IMR-90 (cell line): ENCODE data around the gene NELL1. TPM values are rescaled to one million over a fixed set of nuclear protein-coding genes. Genes with fewer than 3 reads are reported as not detected.

Experiments
- ATAC-seq: fragments of 200-7000 bp; cut with Tn5 transposase; 2 replicates; pipeline ENCODE4 v1.9.1; 2020; ENCODE audit warnings: low read depth, mild to moderate bottlenecking, moderate library complexity
- BruUV-seq: library from RNA; stranded (reverse); fragments of 400-500 nt; replicated peaks from 2 replicates; lab custom pipeline; 2021; lab: Mats Ljungman, UMichigan
- CTCF ChIA-PET: fragments of 300-600 bp; formaldehyde crosslinking; extraction: SDS; loops from one replicate; lab custom pipeline; 2021; ENCODE audit warnings: antibody characterized with exemption; lab: Yijun Ruan, JAX
- POLR2A ChIA-PET: fragments of 300-600 bp; sonication (Branson Sonifier 250); formaldehyde crosslinking; loops from one replicate; lab custom pipeline; 2022; ENCODE audit warnings: antibody characterized with exemption; ENCODE audit not compliant: unreplicated experiment; lab: Charles Lee
- DNase-seq: peaks from one replicate; pipeline ENCODE4 v3.0.0; 2013
- H2AFZ ChIP-seq: replicated peaks from 2 replicates; pipeline ENCODE3; 2013; ENCODE audit warnings: low read length, mild to moderate bottlenecking; ENCODE audit not compliant: poor library complexity
- H2AK5ac ChIP-seq: 2 replicates; pipeline ENCODE4 v1.6.1; 2013; ENCODE audit warnings: low read depth, low read length, inconsistent platforms
- H2AK9ac ChIP-seq: replicated peaks from 2 replicates; pipeline ENCODE3; 2013; ENCODE audit warnings: mild to moderate bottlenecking, low read depth, low read length, moderate library complexity; ENCODE audit not compliant: poor library complexity
- H2BK120ac ChIP-seq: 2 replicates; pipeline ENCODE4 v1.6.1; 2013; ENCODE audit warnings: low read depth, low read length, inconsistent platforms
- H2BK15ac ChIP-seq: 3 replicates; pipeline ENCODE4 v1.6.1; 2013; ENCODE audit warnings: low read depth, low read length, inconsistent platforms
- H2BK20ac ChIP-seq: 2 replicates; pipeline ENCODE4 v1.6.1; 2013; ENCODE audit warnings: low read depth, mild to moderate bottlenecking, inconsistent platforms, low read length, moderate library complexity
- H2BK5ac ChIP-seq: 2 replicates; pipeline ENCODE4 v1.6.1; 2013; ENCODE audit warnings: mild to moderate bottlenecking, low read depth, low read length, inconsistent platforms; ENCODE audit not compliant: poor library complexity, severe bottlenecking
- H3K14ac ChIP-seq: replicated peaks from 2 replicates; pipeline ENCODE4 v1.6.1; 2013; ENCODE audit warnings: low read depth, low read length, inconsistent platforms
- H3K18ac ChIP-seq: 2 replicates; pipeline ENCODE4 v1.6.1; 2013; ENCODE audit warnings: low read depth, low read length, control low read depth
- H3K23ac ChIP-seq: 2 replicates; pipeline ENCODE4 v1.6.1; 2013; ENCODE audit warnings: low read depth, low read length, inconsistent platforms
- H3K27ac ChIP-seq: 2 replicates; pipeline ENCODE4 v1.5.1; 2013; ENCODE audit warnings: mild to moderate bottlenecking, control low read depth, low read length; ENCODE audit not compliant: insufficient read depth
- H3K27me3 ChIP-seq: 2 replicates; pipeline ENCODE4 v1.6.1; 2013; ENCODE audit warnings: low read length; ENCODE audit not compliant: control insufficient read depth, insufficient read depth
- H3K36me3 ChIP-seq: 2 replicates; pipeline ENCODE4 v1.6.1; 2013; ENCODE audit warnings: low read length, mixed read lengths; ENCODE audit not compliant: control insufficient read depth, insufficient read depth
- H3K4ac ChIP-seq: 2 replicates; pipeline ENCODE4 v1.6.1; 2013; ENCODE audit warnings: low read depth, low read length, inconsistent platforms
- H3K4me1 ChIP-seq: 2 replicates; pipeline ENCODE4 v1.6.1; 2013; ENCODE audit warnings: low read length, mixed read lengths; ENCODE audit not compliant: control insufficient read depth, insufficient read depth
- H3K4me2 ChIP-seq: 2 replicates; pipeline ENCODE4 v1.6.1; 2013; ENCODE audit warnings: low read depth, mild to moderate bottlenecking, control low read depth, low read length, moderate library complexity
- H3K4me3 ChIP-seq: 2 replicates; pipeline ENCODE4 v1.5.1; 2013; ENCODE audit warnings: low read depth, mild to moderate bottlenecking, control low read depth, low read length, moderate library complexity; ENCODE audit not compliant: insufficient read depth
- H3K56ac ChIP-seq: 2 replicates; pipeline ENCODE4 v1.6.1; 2013; ENCODE audit warnings: low read length, inconsistent platforms; ENCODE audit not compliant: insufficient read depth; ENCODE audit errors: extremely low read depth
- H3K79me1 ChIP-seq, 2 experiments: 2 replicates each; pipeline ENCODE4 v1.6.1; 2013; ENCODE audit warnings: low read length in 2 of 2, inconsistent platforms in 1 of 2, low read depth in 1 of 2
- H3K9ac ChIP-seq: 2 replicates; pipeline ENCODE4 v1.6.1; 2013; ENCODE audit warnings: low read depth, low read length, control low read depth
- H3K9me1 ChIP-seq: 2 replicates; pipeline ENCODE4 v1.6.1; 2013; ENCODE audit warnings: low read length, inconsistent platforms; ENCODE audit not compliant: insufficient read depth
- H3K9me3 ChIP-seq: 2 replicates; pipeline ENCODE4 v1.6.1; 2013; ENCODE audit warnings: low read length; ENCODE audit not compliant: control insufficient read depth, insufficient read depth
- H4K20me1 ChIP-seq: 2 replicates; pipeline ENCODE4 v1.6.1; 2013; ENCODE audit warnings: low read length, inconsistent platforms; ENCODE audit not compliant: insufficient read depth
- H4K5ac ChIP-seq: 2 replicates; pipeline ENCODE4 v1.6.1; 2013; ENCODE audit warnings: mild to moderate bottlenecking, low read depth, low read length, control low read depth
- H4K8ac ChIP-seq, 2 experiments: 2 replicates each; pipeline ENCODE4 v1.6.1; 2013; ENCODE audit warnings: low read depth in 2 of 2, low read length in 2 of 2, control low read depth in 1 of 2, inconsistent platforms in 1 of 2
- H4K91ac ChIP-seq: 2 replicates; pipeline ENCODE4 v1.6.1; 2013; ENCODE audit warnings: low read depth, low read length, inconsistent platforms; ENCODE audit not compliant: insufficient read depth
- BHLHE40 ChIP-seq: fragments of 150-350 bp; IDR thresholded peaks from 2 replicates; pipeline ENCODE4 v1.6.1; 2016; ENCODE audit warnings: mild to moderate bottlenecking, low read depth, low read length
- ELK1 ChIP-seq: fragments of 150-350 bp; IDR thresholded peaks from 2 replicates; pipeline ENCODE4 v1.6.1; 2016; ENCODE audit warnings: low read depth, mild to moderate bottlenecking, low read length, moderate library complexity, borderline replicate concordance
- MAFK ChIP-seq: IDR thresholded peaks from 2 replicates; pipeline ENCODE4 v1.6.1; 2012; ENCODE audit warnings: low read depth, low read length, improper control_type of control experiment
- MXI1 ChIP-seq: IDR thresholded peaks from 2 replicates; pipeline ENCODE4 v1.6.1; 2012; ENCODE audit warnings: low read depth, mild to moderate bottlenecking, low read length, moderate library complexity, borderline replicate concordance
- NFE2L2 ChIP-seq: fragments of 150-350 bp; IDR thresholded peaks from 2 replicates; pipeline ENCODE4 v1.6.1; 2016; ENCODE audit warnings: low read depth, mild to moderate bottlenecking, low read length
- POLR2A ChIP-seq: IDR thresholded peaks from 2 replicates; pipeline ENCODE4 v1.6.1; 2012; ENCODE audit warnings: mild to moderate bottlenecking, low read depth, low read length
- RCOR1 ChIP-seq: IDR thresholded peaks from 2 replicates; pipeline ENCODE4 v1.6.1; 2012; ENCODE audit warnings: mild to moderate bottlenecking, low read length, improper control_type of control experiment; ENCODE audit not compliant: insufficient replicate concordance
- USF2 ChIP-seq: fragments of 150-350 bp; IDR thresholded peaks from 2 replicates; pipeline ENCODE4 v1.6.1; 2017; ENCODE audit warnings: mild to moderate bottlenecking, antibody characterized with exemption, low read length, low read depth
- WGBS, 2 experiments: methylation state at CpG; one replicate each; pipeline versions ENCODE4 v1.1.5 to v1.1.7; 2013; ENCODE audit warnings: missing lambda C conversion rate in 2 of 2; ENCODE audit not compliant: insufficient read length in 1 of 2; ENCODE audit errors: extremely low coverage in 2 of 2; 5-methylcytosine and 5-hydroxymethylcytosine counted together
- dilution Hi-C: fragments of 300-500 bp; cut with HindIII; formaldehyde crosslinking; loops from one replicate; pipeline ENCODE4 v1.14.3; 2018; ENCODE audit warnings: low sequenced_read_pairs; ENCODE audit not compliant: unreplicated experiment
- in situ Hi-C: fragments of 300-500 bp; cut with MboI; formaldehyde crosslinking; loops from 3 replicates; pipeline ENCODE4 v1.14.3; 2019; ENCODE audit warnings: low sequenced_read_pairs, inconsistent platforms, mixed read lengths
- intact Hi-C: fragments of 100-400 bp; cut with micrococcal nuclease; formaldehyde crosslinking; loops from 2 replicates; pipeline ENCODE4 v1.10.0; 2022
- polyA plus RNA-seq, 3 experiments: library from polyadenylated mRNA; depleted of rRNA; stranded (reverse); fragments of >200 nt; gene quantifications; 2 replicates each; pipeline ENCODE4 v1.2.3, GENCODE V29; 2012; ENCODE audit warnings: low replicate concordance in 1 of 3
- total RNA-seq: library from RNA; depleted of rRNA; stranded (reverse); fragments of >200 nt; gene quantifications from 2 replicates; pipeline ENCODE4 v1.2.3, GENCODE V29; 2012

NELL1 gene
- total and polyA plus RNA-seq, 2 of the 4 experiments (the other 2 are of a cell fraction), result not detected

- dilution Hi-C loops (no loop called here), in situ Hi-C loops (no loop called here), intact Hi-C loops (no loop called here)
- H4K8ac ChIP-seq, result no peak overlapping the region
- H3K79me1 ChIP-seq, result no peaks in the 10 kb centered on the region
- no peak overlapping the region for H2BK15ac ChIP-seq
- H3K4me3 ChIP-seq, result no peak overlapping the region
- no peak overlapping the region for H3K18ac ChIP-seq
- H4K5ac ChIP-seq, result no peak overlapping the region
- no peak overlapping the region for H2BK20ac ChIP-seq
- H3K9ac ChIP-seq, result no peak overlapping the region
- H2BK120ac ChIP-seq, result no peak overlapping the region
- H3K56ac ChIP-seq, result no peak overlapping the region
- no peaks in the 10 kb centered on the region for H3K4me1 ChIP-seq
- H2BK5ac ChIP-seq, result no peak overlapping the region
- no TSS peak for BruUV-seq
- H3K27ac ChIP-seq, result no peak overlapping the region
- no peaks in the 10 kb centered on the region for H3K36me3 ChIP-seq
- no peak overlapping the region for H4K91ac ChIP-seq
- no peak overlapping the region for H3K4me2 ChIP-seq
- no peaks in the 10 kb centered on the region for H3K9me1 ChIP-seq
- H3K14ac ChIP-seq, result no peak overlapping the region
- H2AK5ac ChIP-seq, result no peak overlapping the region
- DNase-seq, result no peak
- ATAC-seq, result no peak
- H2AFZ ChIP-seq, result no peak overlapping the region
- no peak overlapping the region for H3K4ac ChIP-seq
- no peaks in the 10 kb centered on the region for H3K9me3 ChIP-seq
- no peaks in the 10 kb centered on the region for H3K27me3 ChIP-seq
- no peak overlapping the region for H2AK9ac ChIP-seq
- CTCF ChIA-PET, result no interaction called here
- no peak for TF ChIP-seq MXI1
- no peak for TF ChIP-seq MAFK
- TF ChIP-seq ELK1, result no peak
- TF ChIP-seq USF2, result no peak
- no peak for TF ChIP-seq BHLHE40
- TF ChIP-seq NFE2L2, result no peak
- no peak for TF ChIP-seq POLR2A
- no peak for TF ChIP-seq RCOR1
- no peaks in the 10 kb centered on the region for H4K20me1 ChIP-seq
- no peak overlapping the region for H3K23ac ChIP-seq
- WGBS, 2 experiments, result no CpG with 5 or more reads among the region's 5 CpGs
- POLR2A ChIA-PET, result no interaction called here
Observed at GRCh38 chr11:20631519-20632168, 37.7 kb upstream of the NELL1 start.
